ENCODE results near the gene ABCB8. TPM values are rescaled to one million over a fixed set of nuclear protein-coding genes. Genes with fewer than 3 reads are reported as not detected.

ABCB8 gene
- total RNA-seq, 4 donors from 2014 or later: 25.5 to 39.4 (median 31.6) TPM

DNA sequence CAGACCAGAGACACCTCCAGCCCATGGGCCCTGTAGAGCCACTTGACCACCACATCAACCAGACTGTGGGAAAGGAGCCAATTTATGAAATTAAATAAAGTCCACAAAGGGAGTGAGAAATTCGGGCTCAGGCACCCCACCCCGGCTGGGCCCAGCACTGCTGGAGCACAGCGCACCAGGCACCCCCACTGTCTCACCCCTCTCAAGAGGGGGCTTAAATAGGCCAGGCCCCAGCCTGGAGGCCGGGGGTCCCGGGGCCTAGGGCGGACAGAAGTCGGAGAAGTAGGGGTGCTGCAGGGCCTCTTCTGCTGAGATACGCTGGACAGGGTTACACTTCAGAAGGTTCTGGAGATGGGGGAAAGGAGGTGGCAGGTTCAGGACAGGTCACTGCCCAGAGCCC, 25.5 kb downstream of the ABCB8 start:
- TF ChIP-seq, protein P1, sequence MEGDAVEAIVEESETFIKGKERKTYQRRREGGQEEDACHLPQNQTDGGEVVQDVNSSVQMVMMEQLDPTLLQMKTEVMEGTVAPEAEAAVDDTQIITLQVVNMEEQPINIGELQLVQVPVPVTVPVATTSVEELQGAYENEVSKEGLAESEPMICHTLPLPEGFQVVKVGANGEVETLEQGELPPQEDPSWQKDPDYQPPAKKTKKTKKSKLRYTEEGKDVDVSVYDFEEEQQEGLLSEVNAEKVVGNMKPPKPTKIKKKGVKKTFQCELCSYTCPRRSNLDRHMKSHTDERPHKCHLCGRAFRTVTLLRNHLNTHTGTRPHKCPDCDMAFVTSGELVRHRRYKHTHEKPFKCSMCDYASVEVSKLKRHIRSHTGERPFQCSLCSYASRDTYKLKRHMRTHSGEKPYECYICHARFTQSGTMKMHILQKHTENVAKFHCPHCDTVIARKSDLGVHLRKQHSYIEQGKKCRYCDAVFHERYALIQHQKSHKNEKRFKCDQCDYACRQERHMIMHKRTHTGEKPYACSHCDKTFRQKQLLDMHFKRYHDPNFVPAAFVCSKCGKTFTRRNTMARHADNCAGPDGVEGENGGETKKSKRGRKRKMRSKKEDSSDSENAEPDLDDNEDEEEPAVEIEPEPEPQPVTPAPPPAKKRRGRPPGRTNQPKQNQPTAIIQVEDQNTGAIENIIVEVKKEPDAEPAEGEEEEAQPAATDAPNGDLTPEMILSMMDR (IDR thresholded peaks at IDR 0.05): no peak
- DNase-seq (ENCODE audit: low spot score): no peak
- no peak for ATAC-seq (ENCODE audit: low FRiP score)

DNA sequence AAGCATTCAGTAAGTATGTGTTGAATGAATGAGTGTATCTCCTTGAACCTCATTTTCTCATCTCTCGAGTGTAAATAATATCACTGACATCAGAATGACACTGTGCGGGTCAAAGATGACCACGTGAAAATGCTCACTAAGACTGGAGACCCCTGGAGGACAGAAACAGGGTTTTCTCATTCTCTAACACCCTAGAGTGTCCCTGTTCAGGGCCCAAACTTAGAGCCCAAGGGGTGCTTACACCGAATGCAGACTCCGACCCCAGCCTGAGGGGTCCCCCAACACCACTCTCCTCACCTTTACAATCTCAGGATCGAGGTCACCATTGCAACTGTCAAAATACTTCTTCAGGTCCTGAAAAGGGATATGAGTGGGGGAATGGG, 28.0 kb downstream of the ABCB8 start:
- ATAC-seq (ENCODE audit: low FRiP score) (no peak), DNase-seq (ENCODE audit: low spot score) (no peak)
- TF ChIP-seq, protein P1 (IDR thresholded peaks at IDR 0.05): no peak

DNA sequence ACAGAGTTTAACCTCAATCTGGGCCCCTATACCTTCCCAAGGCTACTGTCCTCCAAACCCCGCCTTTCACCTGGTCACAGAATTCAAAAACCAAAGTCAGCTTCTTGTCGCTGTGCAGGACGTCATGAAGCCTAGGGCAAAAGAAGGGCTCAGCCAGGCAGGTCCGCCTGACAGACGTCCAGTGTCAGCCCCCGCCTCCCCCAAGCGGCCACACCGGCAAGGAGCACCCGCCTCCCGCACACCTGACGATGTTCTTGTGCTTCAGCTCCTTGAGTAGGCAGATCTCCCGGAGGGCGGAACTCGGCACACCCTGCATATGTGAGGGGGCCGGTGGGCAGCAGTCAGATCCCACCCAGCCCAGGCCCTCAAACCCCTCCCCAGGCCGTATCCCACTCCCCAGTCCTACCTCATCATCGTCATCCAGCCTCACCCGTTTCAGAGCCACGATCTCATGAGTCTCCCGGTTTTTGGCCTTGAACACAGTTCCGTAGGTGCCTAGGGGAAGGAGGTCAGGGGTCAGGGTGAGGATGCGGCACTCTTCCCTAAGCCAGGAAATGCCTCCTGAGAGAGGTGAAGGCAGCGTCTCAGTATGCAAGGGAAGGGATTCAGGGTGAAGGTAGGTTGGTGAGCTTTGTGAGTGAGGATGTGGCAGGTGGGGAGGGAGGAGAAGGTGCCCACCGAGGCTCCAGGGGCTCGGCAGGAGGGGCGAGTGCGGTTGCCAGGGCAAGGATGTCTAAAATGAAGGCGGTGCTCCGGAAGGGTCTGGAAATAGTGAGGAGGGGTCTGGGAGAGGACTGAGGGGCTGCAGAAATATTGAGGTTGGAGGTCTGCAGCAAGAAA, 28.6 kb downstream of the ABCB8 start:
- TF ChIP-seq, protein P1 (IDR thresholded peaks at IDR 0.05): no peak
- DNase-seq (ENCODE audit: low spot score) (no peak), ATAC-seq (ENCODE audit: low FRiP score) (no peak)

DNA sequence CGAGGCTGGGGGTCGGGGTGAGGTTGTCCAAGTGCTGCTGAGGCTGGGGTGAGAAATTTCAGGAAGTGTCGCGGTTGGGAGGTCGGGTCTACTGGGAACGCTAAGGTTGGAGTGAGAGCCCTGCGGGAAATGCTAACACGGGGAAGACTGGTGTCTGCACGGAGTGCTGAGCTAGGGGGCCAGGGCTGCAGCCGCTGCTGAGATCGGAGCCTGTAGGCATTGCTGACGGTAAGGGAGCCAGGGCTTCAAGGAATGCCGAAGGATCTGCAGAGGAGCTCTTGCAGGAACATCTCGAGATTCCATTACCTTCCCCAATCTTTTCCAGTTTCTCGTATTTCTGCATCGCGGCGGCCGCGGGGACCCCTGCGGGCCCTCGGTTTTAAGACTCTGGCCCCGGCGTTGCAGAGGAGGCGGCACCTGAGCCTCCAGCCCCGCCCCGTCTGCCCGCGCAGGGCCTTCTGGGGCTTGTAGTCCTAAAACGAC, 29.3 kb downstream of the ABCB8 start, which contains the start of gene CDK5:
CDK5 (minus strand) TSS at position 392 of the 483 bp plus-strand sequence; CDS start at position 343, 49 bp downstream.
- TF ChIP-seq, protein P1 (IDR thresholded peaks at IDR 0.05): no peak
- DNase-seq (ENCODE audit: low spot score) (no peak), ATAC-seq (ENCODE audit: low FRiP score) (no peak)

DNA sequence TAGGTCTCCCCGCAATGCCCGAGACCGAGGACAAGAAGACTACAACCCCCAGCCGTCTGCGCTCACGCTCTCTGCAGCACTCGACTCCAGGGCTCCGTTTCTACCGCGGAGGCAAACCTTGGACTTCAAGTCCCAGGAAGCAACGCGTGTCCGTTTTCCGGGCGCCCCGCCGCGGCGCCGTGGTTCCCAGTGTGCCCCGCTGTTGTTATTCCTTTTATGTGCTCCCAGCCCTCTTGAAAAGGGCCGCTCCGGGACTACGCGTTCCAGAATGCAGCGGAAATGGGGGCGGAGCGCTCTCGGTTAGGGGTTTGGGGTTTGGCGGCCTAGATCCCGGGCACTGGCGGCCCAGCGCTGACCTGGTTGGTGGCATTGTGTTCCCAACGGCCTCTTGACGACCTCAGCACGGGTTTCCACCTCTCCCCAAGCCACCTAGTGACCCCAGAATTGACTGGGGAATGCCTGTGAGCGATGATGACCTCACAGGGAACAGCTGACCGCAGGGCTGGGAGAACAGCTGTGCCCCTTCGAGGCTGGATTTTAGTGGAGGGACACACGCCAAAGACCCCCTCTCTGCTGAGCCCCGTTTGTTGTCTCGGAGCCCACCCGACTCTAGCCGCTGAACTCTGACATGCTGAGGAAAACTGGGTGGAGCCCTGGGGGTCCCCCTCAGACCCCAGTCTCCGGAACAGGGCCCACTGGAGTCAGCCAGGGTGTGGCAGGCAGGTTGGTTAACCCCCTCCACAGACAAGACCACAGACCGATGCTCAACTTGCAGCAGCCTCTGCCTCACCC, 29.9 kb downstream of the ABCB8 start:
- peak; percentile 91 for DNase-seq (ENCODE audit: low spot score)
- TF ChIP-seq, protein P1 (IDR thresholded peaks at IDR 0.05): no peak
- ATAC-seq (ENCODE audit: low FRiP score): peak; percentile 86

DNA sequence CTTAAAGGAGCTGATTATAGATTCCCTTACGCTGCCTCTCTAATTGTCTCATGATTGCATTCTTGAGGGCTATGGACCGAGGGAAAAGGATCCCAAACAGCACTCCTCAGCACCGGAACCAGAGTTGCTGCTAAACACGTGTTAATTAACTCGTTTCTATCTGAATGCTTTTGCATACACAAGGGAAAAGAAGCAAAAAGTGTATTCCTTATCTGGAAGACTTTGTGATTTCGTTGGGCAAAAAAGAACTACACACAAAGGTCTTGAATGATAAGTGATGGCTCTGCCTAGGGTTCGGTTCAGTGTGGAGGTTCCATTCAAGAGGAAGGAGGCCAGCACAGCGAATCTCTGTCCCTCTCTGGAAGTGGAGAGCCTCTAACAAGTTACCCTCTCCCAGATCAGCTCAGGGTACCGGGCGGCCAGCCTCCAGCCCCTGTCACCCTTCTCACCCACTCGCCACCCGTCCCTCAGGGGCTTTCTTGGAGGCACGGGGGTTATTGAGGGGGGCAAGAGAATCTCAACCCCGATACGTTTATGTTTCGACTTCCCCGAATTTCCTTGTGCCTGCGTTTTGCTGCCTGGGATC, 30.6 kb downstream of the ABCB8 start:
- ATAC-seq (ENCODE audit: low FRiP score): no peak
- TF ChIP-seq, protein P1 (IDR thresholded peaks at IDR 0.05): no peak
- no peak for DNase-seq (ENCODE audit: low spot score)
